Activated naive CD8-positive, alpha-beta T cell (primary cell): ENCODE measurements around the gene MICALL2.

Experiments
- H3K27ac Mint-ChIP-seq: one replicate; pipeline ENCODE4 v1.8.0; 2021; ENCODE audit warnings: mixed read lengths
- H3K27me3 Mint-ChIP-seq: one replicate; pipeline ENCODE4 v1.8.0; 2021; ENCODE audit warnings: mixed read lengths
- H3K36me3 Mint-ChIP-seq: one replicate; pipeline ENCODE4 v1.8.0; 2021; ENCODE audit warnings: mixed read lengths
- H3K4me1 Mint-ChIP-seq: one replicate; pipeline ENCODE4 v1.8.0; 2021; ENCODE audit warnings: low read depth, mixed read lengths
- H3K4me3 Mint-ChIP-seq: one replicate; pipeline ENCODE4 v1.8.0; 2021; ENCODE audit warnings: mild to moderate bottlenecking, mixed read lengths
- H3K9me3 Mint-ChIP-seq: one replicate; pipeline ENCODE4 v1.8.0; 2021; ENCODE audit warnings: low read depth, mixed read lengths

Gene MICALL2

DNA sequence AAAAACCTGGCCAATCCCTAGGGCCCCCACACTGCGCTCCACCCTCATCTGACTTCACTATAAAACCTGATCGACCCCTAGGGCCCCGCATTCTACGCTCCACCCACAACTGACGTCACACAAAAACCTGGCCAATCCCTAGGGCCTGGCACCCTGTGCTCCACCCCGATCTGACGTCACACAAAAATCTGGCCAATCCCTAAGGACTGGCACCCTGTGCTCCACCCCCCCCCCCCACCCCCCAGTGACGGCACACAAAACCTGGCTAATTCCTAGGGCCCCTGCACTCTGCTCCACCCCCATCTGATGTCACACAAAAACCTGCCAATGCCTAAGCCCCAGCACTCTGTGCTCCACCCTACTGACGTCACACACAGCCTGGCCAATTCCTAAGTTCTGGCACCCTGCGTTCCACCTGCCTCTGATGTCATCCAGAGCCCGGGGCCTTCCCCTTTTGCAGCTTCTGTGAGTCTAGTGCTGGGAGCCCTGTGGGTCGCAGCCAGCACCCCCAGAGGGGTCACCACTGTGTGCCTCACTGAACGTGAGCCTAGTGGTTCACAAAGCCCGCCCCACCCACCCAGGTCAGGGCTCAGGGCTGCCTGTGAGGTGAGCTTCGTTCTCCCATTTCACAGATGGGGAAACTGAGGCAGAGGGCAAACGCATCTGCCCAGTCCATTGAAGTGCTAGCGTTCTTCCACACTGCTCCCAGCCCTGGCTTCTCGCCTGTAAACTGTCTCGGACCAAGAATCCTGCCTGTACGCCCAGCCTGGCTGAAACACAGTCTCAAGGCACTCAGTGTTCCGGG lies 40.6 kb downstream of the MICALL2 start:
- Mint-ChIP-seq H3K4me3 (no peak overlapping the region), H3K9me3 (no peaks in the 10 kb centered on the region), H3K27ac (no peak overlapping the region), H3K36me3 (no peaks in the 10 kb centered on the region), H3K27me3 (peaks cover 3% of the 10 kb centered on the region), H3K4me1 (peaks cover 19% of the 10 kb centered on the region)

- peaks cover 24% of the 10 kb centered on the region for H3K4me1 Mint-ChIP-seq
Observed at GRCh38 chr7:1415389-1415990, 43.8 kb downstream of the MICALL2 start.

DNA sequence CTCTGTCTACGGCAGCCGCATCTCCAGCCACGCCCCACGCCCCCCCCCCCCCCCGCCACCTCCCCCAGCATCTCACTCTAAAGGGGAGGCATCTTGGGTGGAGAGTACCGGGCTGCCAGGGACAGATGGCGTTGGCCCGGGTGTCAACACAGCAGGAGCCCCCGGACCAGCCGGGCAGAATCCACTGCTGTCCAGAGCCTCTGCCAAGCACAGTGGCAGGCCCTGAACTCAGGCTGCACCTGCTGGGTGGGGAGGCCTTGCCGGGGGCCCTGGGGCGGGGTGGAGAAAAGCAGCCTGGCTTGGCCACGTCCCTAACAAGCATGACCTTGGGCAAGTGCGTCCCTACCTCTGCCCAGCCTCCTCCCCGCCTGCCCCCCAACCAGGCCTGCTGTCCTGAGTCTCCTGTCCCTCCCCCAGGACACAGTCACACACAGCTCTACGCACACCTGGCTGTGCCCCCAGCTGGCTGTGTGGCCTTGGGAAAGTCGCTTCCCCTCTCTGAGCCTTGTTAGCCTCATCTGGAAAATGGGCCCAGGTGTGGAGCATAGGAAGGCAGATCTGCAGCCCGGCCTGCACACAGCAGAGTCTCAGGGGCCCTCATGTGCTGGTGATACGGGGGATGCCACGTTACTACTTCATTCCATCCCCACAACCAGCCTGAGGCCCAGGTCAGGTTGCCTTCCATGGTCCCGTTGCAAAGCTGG lies 45.2 kb downstream of the MICALL2 start:
- H3K9me3 Mint-ChIP-seq = no peaks in the 10 kb centered on the region
- no peaks in the 10 kb centered on the region for H3K36me3 Mint-ChIP-seq
- H3K4me3 Mint-ChIP-seq = no peak overlapping the region
- peaks cover 2% of the 10 kb centered on the region for H3K27me3 Mint-ChIP-seq
- no peak overlapping the region for H3K27ac Mint-ChIP-seq
- H3K4me1 Mint-ChIP-seq = peaks cover 22% of the 10 kb centered on the region

More at GRCh38 chr7:1415389-1415990, 43.8 kb downstream of the MICALL2 start:
- Mint-ChIP-seq H3K9me3 (no peaks in the 10 kb centered on the region), H3K36me3 (no peaks in the 10 kb centered on the region), H3K27ac (no peak overlapping the region), H3K4me3 (no peak overlapping the region), H3K27me3 (no peaks in the 10 kb centered on the region)

- Mint-ChIP-seq H3K9me3 (no peaks in the 10 kb centered on the region), H3K27ac (no peak overlapping the region)
Observed at GRCh38 chr7:1412322-1413261, 46.7 kb downstream of the MICALL2 start.

DNA sequence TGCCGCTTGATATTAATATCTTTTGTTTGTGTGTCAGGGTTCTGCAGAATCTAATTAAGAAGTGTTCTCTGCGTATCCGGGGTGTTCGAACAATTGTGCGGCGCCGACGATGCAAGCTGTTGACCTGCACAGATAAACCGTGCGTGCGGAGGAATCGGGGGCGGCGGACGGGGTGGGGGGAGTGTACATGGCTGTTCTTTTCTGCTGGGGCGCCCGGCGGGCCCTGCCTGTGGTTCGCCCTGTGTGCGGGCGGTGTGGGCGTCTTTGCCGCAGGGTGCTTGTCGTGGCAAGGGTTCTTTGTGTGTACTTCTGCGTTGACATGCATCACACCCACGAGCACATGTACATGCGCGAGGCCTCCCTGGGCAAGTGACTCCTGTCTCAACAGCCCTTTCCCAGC lies 47.9 kb downstream of the MICALL2 start:
- H3K4me3 Mint-ChIP-seq = no peak overlapping the region
- H3K9me3 Mint-ChIP-seq = no peaks in the 10 kb centered on the region
- peaks cover 5% of the 10 kb centered on the region for H3K4me1 Mint-ChIP-seq
- no peaks in the 10 kb centered on the region for H3K36me3 Mint-ChIP-seq
- peaks cover 2% of the 10 kb centered on the region for H3K27me3 Mint-ChIP-seq
- H3K27ac Mint-ChIP-seq = no peak overlapping the region

More at GRCh38 chr7:1412322-1413261, 46.7 kb downstream of the MICALL2 start:
- H3K36me3 Mint-ChIP-seq = no peaks in the 10 kb centered on the region
- H3K27me3 Mint-ChIP-seq = peaks cover 2% of the 10 kb centered on the region
- peaks cover 14% of the 10 kb centered on the region for H3K4me1 Mint-ChIP-seq
- peak overlapping the region; percentile 62 for H3K4me3 Mint-ChIP-seq

DNA sequence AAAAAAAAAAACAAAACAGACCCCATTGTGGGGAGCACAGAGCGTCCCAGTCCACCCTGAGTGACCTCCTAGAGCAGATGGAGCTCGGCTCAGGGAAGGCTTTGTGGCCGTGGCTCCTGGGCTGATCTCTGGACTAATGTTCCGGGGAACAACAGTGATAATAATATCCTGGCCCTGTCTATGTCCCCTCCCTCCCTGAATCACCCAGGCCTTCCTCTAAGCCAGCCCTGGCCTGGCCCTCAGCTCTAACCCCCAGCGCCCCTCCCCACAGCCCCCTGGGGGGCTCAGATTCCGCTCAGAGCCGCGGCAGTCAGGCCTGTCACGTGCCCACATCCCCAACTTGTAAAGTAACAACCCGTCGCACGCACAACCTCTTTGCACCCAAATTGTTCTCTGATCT lies 48.3 kb downstream of the MICALL2 start:
- Mint-ChIP-seq H3K27me3 (peaks cover 2% of the 10 kb centered on the region), H3K4me3 (no peak overlapping the region), H3K4me1 (peaks cover 5% of the 10 kb centered on the region), H3K36me3 (no peaks in the 10 kb centered on the region), H3K27ac (no peak overlapping the region), H3K9me3 (no peaks in the 10 kb centered on the region)

DNA sequence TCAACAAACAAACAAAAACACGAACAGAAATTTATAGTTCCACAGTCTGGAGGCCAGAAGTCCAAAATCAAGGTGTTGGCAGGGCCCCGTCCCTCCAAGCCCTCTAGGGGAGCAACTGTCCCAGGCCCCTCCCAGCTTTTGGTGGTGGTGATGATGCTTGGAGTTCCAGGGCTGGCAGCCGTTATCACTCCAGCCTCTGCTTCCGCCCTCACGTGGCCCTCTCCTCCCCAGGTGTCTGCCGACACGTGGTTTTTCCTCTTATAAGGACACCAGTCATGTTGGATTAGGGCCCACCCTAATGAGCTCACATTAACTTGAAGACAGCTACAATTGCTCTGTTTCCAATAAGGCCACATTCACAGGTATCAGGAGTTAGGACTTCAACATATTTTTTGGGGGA lies 49.7 kb downstream of the MICALL2 start:
- Mint-ChIP-seq H3K4me1 (peaks cover 5% of the 10 kb centered on the region), H3K9me3 (no peaks in the 10 kb centered on the region), H3K27me3 (peaks cover 5% of the 10 kb centered on the region), H3K36me3 (no peaks in the 10 kb centered on the region), H3K27ac (no peak overlapping the region), H3K4me3 (no peak overlapping the region)

DNA sequence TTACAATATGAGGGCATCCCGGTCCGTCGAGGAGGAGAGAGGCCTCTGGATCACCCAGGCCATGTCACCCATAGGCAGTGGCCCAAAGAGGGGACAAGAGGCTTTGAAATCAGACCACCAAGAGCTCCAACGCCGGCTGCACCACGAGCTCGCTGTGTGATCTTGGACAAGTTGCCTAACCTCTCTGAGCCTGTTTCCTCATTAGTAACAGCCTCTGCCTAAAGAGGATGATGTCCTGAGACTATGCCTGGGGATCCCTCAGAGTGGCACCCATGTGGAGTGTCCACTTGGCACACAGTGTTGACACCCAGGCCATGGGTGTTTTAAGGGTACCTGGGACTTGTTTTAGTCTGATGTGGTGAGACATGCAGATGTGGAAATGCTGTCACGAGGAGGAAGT lies 50.8 kb downstream of the MICALL2 start:
- no peak overlapping the region for H3K27ac Mint-ChIP-seq
- H3K27me3 Mint-ChIP-seq = peaks cover 10% of the 10 kb centered on the region
- H3K9me3 Mint-ChIP-seq = no peaks in the 10 kb centered on the region
- H3K4me3 Mint-ChIP-seq = no peak overlapping the region
- H3K4me1 Mint-ChIP-seq = peaks cover 10% of the 10 kb centered on the region
- H3K36me3 Mint-ChIP-seq = no peaks in the 10 kb centered on the region

DNA sequence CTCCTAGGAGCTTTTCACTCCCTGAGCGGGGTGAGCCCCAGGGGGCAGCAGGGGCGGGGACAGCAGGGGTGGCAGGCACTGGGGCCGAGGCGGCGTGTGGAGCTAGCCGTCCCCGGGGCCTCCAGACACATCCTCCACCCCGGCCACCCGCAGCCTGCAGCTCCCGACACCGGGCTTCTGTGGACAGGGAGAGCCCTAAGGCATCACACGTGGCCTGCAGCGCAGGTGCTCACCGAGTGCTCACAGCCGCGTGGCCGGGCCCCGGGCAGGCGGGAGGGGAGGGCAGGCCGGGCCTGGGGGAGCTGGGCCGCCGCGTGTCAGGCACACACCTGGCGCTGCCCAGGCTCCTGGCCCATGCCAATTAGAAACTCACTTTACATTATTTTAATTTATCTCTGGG lies 51.4 kb downstream of the MICALL2 start:
- no peak overlapping the region for H3K4me3 Mint-ChIP-seq
- peaks cover 7% of the 10 kb centered on the region for H3K4me1 Mint-ChIP-seq
- no peaks in the 10 kb centered on the region for H3K9me3 Mint-ChIP-seq
- no peak overlapping the region for H3K27ac Mint-ChIP-seq
- no peaks in the 10 kb centered on the region for H3K36me3 Mint-ChIP-seq
- peaks cover 13% of the 10 kb centered on the region for H3K27me3 Mint-ChIP-seq

GRCh38 chr7:1404898-1405548 lies 54.2 kb downstream of the MICALL2 start:
- Mint-ChIP-seq H3K27ac (no peak overlapping the region), H3K27me3 (peaks cover 21% of the 10 kb centered on the region), H3K4me3 (no peak overlapping the region), H3K36me3 (no peaks in the 10 kb centered on the region), H3K9me3 (no peaks in the 10 kb centered on the region), H3K4me1 (peaks cover 6% of the 10 kb centered on the region)

DNA sequence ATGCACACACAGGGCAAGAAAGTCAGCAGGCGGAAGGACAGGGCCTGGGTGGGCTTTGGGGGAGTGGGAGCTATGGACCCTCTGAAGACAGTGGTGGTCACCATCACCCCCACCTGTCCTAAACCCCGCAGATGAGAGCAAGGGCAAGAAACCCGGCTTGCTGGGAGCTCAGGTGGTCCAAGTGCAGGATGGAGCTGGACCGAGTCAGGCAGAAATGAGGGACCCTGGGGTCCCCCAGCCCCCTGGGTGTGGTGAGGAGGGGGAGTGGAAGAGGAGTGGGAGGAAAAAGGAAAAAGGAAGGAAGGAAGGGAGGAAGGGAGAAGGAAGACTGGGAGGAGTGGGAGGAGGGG lies 54.8 kb downstream of the MICALL2 start:
- peaks cover 6% of the 10 kb centered on the region for H3K4me1 Mint-ChIP-seq
- H3K4me3 Mint-ChIP-seq = no peak overlapping the region
- H3K27ac Mint-ChIP-seq = no peak overlapping the region
- H3K36me3 Mint-ChIP-seq = no peaks in the 10 kb centered on the region
- H3K27me3 Mint-ChIP-seq = peaks cover 19% of the 10 kb centered on the region
- H3K9me3 Mint-ChIP-seq = no peaks in the 10 kb centered on the region

DNA sequence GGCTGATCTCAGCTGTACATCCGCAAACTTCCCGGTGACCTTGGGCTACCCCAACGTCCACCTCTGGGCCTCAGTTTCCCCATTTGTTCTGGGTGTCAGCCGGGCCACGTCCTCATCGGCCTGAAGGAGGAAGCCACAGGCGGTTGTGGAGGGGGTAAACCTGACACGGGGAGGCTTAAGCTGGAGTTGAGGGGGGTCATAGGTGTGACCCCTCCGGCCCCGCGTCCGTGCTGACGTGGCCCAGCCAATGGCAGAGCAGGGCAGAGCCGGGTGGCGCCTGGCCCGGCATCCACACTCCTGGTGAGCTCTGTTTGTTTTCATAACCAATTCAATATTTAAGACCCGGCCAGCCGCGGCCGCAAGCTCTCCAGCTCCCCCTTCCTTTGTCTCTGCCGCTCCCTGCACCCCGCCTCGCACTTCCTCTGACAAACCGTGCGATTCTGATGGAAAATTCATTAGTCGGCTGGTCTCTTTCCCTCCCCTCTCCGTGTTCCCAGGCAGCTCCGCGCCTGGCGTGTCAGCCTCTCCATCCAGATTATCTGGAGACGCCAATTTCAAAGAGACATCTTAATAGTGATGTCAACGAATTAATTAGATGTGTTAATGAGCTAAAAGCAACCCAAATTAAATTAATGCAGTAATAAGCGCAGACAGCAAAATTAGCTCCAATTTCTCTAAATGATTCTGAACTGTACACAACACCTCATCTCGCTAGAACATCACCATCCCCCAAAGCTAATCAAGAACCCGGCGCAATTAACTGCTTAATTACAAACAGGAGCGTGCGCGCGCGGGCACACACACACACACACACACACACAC lies 55.4 kb downstream of the MICALL2 start:
- Mint-ChIP-seq H3K4me3 (peak overlapping the region; percentile 57), H3K9me3 (no peaks in the 10 kb centered on the region), H3K27ac (no peak overlapping the region), H3K36me3 (no peaks in the 10 kb centered on the region), H3K4me1 (peaks cover 6% of the 10 kb centered on the region), H3K27me3 (peaks cover 23% of the 10 kb centered on the region)

- H3K4me1 Mint-ChIP-seq = peaks cover 6% of the 10 kb centered on the region
- no peaks in the 10 kb centered on the region for H3K36me3 Mint-ChIP-seq
- peaks cover 23% of the 10 kb centered on the region for H3K27me3 Mint-ChIP-seq
- H3K9me3 Mint-ChIP-seq = no peaks in the 10 kb centered on the region
- no peak overlapping the region for H3K4me3 Mint-ChIP-seq
- no peak overlapping the region for H3K27ac Mint-ChIP-seq
Observed at GRCh38 chr7:1402791-1403637, 56.3 kb downstream of the MICALL2 start.
